CD4-positive, alpha-beta T cell treated with Interleukin-6 for 4 hours (primary cell): ENCODE measurements around the gene MPG.
"Not testable (repeated sequence)": the region's sequence is repeated elsewhere in the genome, so short reads cannot be mapped to it uniquely, and the experiment has no call there.

ENCODE experiments used
- DNase-seq: peaks from one replicate; pipeline ENCODE4 v3.0.0-alpha.2; 2020; ENCODE audit warnings: mixed read lengths

MPG gene

DNA sequence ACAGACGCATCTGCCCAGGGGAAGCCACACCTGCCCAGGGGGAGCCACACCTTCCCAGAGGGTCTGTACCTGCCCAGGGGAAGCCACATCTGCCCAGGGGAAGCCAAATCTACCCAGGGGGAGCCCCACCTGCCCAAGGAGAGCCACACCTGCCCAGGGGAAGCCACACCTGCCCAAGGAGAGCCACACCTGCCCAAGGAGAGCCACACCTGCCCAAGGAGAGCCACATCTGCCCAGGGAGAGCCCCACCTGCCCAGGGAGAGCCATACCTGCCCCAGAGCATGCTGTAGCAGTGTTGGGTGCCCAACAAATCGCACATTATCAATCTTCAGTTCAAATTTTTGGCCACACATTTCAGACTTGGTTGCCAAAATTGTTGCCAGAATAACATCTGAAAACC is 40.8 kb downstream of the MPG start:
- no peak for DNase-seq

DNA sequence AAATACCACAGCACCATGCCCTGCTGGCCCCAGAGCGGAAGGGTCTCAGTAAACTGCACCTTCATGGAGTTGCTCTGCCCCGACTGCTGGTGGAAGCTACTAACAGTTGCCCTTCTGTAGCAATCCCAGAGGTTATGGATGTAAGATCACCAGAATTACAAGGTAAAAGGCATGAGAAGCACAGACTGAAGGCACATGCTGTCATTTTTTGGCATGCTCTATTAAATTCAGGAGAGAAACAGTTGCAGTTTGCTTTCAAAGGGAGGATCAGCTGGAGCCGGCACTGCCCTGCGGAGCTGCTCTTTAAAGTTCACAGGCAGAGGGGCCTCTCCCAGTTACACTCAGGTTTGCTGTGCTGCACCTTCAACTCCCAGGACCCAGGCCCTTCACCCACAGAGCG is 41.3 kb downstream of the MPG start:
- DNase-seq, result no peak

DNA sequence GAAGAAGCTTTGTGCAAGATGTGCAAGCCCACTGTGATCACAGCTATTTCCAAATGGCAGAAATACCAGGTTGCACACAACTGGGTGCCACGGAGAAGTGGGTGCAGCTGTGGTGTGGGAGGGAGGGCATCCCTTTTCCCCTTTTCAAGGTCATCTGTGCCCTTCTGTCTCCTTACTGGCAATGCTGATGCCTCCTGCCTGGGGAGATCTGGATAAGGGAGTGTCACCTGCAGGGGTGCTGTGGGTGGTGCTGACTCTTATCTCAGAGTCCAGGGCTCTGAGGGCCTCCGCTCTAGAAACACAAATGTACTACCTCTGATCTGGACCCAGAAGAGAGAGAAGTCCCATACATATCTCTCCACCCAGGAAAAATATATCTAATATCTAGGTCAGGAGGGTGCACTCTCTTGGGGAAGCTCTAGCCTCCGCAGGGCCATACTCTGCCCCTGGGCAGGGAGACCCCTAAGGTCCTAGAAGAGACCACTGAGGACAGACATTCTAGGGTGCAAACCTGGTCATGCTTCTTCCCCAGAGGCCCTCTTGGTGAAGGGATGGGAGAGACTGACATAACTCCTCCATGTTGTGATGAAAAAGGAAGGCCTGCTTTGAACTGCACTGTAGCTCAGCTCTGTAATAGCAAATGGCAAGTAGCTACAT is 41.9 kb downstream of the MPG start:
- no peak for DNase-seq

DNA sequence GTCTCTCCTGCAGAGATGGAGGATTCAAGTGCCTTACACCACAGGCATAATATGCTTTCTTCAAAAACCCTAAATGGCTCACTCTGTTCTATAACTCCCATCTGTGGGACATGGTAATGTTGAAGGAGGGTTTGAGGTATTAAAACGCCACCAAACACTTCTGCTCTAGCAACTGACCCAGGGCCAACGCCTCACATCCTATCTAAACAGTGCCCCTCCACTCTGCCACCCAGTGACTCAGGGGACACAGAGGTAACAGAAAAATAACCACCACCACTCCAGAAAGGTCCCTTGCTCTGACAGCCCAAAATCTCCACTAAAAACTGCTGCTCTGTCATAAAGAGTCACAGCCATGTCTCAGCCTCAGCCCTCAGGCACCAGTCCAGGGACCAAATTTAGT is 42.7 kb downstream of the MPG start:
- DNase-seq, result no peak

DNA sequence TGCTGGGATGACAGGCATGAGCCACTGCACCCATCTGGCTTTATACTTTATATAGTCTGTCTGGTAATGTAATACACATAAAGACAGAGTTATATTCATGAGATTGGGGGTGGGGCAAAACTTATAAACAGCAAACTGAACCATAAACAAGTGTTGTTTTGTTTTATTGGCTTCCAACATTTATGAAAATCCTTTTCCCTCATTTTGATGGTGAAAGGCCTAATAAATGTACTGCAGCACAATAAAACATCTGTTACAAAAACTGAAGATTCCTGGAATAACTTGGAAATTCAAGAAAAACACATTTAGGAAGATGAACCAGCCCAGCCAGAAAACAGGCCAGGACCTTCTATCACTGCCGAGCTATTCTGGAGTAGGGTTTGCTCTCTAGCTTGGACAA is 44.3 kb downstream of the MPG start:
- no peak for DNase-seq

DNA sequence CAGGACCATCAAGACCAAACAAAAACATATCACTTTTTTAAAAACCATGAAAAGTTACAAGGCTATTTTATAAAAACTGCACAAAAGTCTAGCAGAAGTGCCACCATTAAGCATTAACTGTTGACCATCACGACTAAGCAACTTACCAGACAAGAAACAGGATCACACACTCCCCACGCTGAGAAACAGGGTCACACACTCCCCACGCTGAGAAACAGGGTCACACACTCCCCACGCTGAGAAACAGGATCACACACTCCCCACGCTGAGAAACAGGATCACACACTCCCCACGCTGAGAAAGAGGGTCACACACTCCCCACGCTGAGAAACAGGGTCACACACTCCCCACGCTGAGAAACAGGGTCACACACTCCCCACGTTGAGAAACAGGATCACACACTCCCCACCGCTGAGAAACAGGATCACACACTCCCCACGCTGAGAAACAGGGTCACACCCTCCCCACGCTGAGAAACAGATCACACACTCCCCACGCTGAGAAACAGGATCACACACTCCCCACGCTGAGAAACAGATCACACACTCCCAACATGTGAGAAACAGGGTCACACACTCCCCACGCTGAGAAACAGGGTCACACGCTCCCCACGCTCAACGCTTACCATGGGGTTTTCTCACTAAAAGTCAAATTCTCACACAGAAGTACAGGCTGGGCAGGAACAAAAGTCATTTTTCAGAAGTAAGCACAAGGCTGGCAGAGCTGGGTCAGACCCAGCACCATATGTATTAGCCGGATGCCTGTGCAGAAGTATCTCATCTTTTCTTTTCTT is 45.7 kb downstream of the MPG start:
- not testable (repeated sequence) for DNase-seq

DNA sequence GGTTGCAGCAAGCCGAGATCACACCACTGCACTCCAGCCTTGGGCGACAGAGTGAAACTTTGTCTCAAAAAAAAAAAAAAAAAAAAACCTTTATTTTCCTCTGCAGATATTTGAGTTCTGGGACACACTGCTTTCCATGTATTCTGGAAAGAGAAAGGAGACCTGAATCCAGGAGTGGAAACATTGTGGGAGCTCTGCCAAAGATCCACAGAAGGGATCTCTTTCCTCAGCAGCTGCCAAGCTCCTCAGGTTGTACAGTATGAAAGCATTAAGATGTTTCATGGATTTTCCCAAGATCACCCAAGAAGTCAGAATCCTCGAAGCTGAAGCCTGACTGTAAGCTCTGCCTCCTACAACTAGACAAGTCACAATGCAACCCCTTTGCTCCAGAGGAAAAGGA is 47.0 kb downstream of the MPG start:
- no peak for DNase-seq

DNA sequence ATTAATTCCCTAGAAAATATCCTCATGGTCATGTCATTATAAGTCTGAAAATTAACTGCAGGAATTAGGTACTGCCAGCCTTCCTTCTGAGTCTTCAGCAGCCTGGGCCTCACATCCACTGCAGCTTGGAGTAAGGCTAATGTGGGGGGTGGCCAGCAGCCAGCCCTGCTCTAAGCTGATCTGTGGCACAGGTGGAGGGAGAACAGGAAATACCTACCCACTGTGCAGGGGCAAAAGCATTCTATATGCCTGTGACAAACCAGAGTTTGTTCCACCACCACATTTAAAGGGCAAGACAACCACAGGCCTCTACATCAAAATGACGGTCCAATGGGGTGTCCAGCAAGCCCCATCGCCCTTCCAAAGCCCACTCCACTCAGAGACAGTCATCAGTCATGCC is 51.0 kb downstream of the MPG start:
- no peak for DNase-seq

DNA sequence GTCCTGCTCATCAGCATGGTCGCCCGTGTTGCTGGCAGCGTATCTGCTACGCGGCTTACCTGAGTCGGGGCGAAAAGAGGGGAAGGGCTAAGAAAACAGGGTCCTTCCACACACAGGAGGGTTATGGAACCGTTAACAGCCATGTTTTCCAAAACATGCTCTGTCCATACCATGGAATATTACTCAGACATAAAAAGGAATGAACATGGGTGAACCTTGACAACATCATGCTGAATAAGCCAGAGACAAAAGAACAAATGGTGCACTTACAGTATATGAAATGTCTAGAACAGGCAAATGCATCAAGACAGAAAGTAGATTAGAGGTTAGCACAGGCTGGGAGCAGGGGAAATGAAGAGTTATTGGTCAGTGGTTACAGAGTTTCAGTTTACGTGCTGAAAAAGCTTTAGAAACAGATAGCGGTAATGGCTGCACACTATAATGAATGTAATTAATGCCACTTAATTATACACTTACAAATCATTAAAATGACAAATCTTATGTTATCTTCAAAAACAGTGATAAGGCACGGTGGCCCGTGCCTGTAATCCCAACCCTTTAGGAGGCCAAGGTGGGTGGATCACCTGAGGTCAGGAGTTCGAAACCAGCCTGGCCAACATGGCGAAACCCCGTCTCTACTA is 52.6 kb downstream of the MPG start:
- no peak for DNase-seq

DNA sequence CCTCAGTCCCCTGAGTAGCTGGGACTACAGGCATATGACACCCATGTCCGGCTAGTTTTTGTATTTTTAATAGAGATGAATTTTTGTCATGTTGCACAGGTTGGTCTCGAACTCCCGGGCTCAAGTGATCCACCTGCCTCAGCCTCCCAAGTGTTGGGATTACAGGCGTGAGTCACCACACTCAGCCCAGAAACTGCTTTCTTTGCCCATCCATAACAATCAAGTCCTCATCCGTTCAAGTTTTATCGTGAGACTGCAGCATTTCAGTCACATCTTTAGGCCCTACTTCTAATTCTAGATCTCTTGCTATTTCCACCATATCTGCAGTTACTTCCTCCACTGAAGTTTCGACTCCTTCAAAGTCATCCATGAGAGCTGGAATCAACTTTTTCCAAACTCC is 54.1 kb downstream of the MPG start:
- DNase-seq, result no peak

DNA sequence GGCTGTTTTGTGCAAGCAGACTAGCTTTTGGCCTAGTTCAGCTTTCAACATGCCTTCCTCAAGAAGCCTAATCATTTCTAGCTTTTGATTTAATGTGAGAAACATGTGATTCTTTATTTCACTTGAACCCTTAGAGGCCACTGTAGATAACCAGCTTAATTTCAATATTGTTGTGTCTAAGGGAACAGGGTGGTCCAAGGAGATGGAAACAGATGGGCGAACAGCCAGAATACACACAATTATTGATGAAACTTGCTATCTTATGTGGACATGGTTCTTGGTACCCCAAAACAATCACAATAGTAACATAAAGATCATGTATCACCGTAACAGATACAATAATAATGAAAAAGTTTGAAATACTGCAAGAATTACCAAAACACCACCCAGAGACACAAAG is 55.7 kb downstream of the MPG start:
- DNase-seq, result no peak
